Measurements from ENCODE around the gene SCYL2.

The SCYL2 gene

DNA sequence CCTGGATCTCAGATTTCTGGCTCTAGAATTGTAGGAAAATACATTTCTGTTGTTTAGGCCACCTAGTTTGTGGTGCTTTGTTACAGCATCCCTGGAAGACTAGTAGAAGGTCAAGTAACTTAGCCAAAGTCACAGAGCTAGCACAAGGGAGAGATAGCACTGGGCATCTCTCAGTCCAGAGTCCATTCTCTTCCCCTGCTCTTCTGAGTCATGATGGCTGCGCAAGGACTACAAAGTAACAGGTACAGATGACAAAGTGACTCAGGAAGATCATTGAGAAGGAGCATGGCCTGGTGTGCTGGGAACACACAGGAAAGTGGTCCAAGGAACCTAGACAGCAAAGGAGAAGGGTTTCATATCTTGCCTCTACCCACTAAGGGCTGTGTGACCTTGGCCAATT, 109.2 kb downstream of the SCYL2 start:
- DNase-seq (ENCODE audit: low spot score), result no peak

- no peak for DNase-seq (ENCODE audit: low spot score)
These were observed 114.4 kb downstream of the SCYL2 start for GRCh38 chr12:100381379-100381778.

GRCh38 chr12:100382338-100382737, 115.4 kb downstream of the SCYL2 start:
- no peak for DNase-seq (ENCODE audit: low spot score)

- no peak for DNase-seq (ENCODE audit: low spot score)
These were observed 116.9 kb downstream of the SCYL2 start for GRCh38 chr12:100383586-100384558.

- no peak for DNase-seq (ENCODE audit: low spot score)
These were observed 117.6 kb downstream of the SCYL2 start for GRCh38 chr12:100384559-100384935.

DNA sequence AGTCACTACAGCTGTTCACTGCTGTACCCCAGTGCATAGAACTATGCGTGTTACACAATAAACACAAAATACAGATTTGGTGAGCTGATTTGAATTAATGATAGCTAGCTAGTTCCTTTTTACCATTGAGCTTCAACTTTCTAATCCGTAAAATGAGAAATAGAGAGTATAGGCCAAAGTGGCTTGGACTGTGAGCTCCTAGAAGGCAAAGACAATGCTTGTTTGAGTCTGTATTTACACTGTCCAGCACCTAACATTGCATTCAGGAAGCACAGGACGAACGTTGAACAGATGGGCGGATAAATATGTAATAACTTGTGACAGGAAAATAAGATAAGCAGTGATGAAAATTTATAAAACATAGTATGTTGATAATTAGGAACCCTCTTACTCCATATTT, 121.4 kb downstream of the SCYL2 start:
- DNase-seq (ENCODE audit: low spot score), result no peak
